COR-L47 (cell line): ENCODE measurements around the gene TMTC1.

Experiments
- DNase-seq: peaks from one replicate; lab custom pipeline; 2025; lab: John Stamatoyannopoulos, UW

TMTC1 gene

DNA sequence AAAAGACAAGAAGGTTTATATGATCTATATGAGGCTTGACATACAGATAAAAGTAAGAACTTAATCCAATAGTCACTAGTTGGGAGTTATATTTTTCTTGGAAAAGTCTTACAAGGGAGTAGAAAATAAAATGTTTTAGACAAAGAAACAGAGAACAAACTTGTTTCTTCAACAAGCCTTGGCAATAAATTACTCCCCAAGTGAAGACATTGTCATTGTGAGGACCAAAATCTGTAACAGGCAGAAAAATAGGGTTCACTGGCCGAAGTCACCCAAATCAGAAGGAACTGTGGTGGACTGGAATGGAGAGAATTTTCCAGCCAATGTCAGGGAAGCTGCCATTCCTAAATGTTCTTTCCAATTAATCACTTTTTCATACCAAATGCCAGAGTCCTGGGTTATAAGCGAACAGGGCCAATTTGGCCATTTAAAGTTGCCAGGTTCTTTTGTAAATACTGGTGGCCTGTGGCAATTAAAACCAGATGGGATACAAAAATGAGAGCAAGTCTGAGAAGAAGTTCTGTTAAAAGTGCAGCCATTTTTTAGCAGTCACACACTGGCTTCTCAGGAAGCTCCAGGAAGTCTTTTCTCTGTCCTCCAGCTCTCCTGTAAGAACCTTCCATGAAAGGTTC is 168.9 kb downstream of the TMTC1 start:
- DNase-seq: no peak

DNA sequence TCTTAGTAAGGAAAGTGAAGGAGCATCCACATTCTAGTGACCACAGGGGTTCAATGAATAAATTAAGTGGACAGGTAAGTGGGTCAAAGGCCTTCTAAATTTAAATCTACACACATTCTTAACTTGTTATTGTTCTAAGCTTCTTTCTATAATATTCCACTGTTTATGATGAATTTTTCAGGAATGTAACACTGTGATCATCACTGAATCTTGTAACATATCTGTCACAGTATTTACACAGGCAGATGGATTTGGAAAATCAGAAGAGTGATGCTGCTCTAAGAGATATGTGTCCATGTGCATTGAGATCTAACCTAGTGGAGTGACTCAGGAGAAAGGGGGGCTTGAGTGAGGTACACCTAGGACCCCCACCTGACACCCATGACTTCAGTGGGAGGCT is 170.8 kb downstream of the TMTC1 start:
- no peak for DNase-seq

- no peak for DNase-seq
These were observed 171.8 kb downstream of the TMTC1 start for GRCh38 chr12:29611906-29612305.

DNA sequence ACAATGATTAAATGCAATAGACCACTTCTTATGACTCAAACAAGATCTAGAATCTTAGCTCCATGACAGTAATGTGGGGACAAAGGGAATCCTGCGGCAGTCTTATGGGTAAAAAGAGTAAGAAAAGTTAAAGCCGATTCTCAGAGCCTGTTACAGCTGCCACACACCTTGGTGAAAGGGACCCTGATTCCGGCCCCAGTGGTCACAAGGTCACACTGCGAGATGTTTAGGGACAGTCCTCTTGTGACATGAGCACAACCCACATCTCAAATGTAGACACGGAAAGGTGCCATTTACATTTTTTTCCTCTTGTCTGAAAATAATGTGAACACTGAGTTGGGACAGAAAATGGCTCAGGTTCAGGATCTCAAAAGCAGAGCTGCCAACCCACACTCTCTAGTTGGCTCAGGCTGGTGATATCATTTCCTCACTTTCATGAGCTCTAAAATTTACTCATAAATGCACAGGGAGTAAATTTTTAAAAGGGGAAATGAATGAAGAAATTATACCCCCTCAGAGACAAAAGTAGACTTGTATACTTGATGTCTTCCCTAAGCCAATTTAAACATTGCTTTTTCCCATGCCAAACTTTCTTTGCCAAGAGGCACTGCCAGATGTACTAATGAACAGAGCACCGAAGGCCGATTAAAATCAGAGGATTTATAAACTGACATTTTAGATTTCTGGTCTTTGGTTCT is 173.1 kb downstream of the TMTC1 start:
- no peak for DNase-seq

DNA sequence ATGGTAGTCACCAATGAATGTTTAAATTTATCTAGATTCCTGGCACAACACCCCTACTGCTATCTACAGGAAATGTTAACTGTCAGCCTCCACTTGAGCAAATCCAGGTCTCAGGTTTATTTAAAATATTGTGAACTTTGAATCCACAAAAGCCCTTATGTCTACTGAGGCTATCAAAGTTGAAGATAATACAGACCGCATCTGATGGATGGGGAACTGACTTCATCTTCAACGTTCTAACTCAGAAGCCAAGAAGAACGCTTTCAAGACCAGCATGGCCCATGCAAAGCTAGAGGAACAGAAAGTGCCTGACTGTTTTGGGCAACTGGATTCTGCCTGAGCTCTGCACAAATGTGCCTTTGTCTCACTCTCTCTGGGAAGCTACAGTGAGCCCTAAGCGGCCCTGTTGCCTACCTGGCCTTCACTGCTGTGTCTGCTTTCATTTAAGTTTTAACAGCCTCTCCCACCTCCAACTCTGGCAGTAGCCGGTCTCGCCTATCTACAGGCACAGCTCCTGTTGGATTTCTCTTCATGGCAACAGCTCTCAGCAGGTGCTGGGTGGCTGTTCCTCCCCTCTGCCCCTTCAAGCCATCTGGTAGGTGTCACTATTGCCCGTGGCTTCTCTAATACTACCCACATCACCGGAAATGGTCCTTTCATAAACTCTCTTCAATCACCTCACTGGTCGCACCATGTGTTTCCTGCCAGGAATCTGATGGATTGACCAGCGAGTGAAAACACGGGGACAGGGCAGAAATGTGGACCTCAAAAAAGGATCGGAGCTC is 174.1 kb downstream of the TMTC1 start:
- no peak for DNase-seq

DNA sequence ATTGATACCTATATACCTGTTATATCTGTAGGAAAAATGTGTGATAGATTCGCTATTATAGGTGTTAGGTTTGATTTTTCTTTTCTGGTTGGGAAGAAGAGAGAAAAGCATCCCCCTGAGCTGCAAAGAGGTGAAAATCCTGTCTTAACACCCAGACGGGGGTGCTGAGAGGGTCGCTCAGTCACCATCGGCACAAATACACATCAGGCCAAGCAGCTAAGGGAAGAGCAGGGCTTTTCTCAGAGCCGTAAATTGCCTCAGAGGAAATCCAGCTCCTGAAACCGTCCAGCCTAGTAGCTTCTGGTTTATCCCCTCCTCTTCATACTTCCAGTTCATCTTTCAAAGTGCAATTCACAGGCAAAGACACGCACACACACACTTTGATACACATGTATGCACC is 175.2 kb downstream of the TMTC1 start:
- DNase-seq: no peak

GRCh38 chr12:29599381-29599780 is 184.4 kb downstream of the TMTC1 start:
- no peak for DNase-seq

DNA sequence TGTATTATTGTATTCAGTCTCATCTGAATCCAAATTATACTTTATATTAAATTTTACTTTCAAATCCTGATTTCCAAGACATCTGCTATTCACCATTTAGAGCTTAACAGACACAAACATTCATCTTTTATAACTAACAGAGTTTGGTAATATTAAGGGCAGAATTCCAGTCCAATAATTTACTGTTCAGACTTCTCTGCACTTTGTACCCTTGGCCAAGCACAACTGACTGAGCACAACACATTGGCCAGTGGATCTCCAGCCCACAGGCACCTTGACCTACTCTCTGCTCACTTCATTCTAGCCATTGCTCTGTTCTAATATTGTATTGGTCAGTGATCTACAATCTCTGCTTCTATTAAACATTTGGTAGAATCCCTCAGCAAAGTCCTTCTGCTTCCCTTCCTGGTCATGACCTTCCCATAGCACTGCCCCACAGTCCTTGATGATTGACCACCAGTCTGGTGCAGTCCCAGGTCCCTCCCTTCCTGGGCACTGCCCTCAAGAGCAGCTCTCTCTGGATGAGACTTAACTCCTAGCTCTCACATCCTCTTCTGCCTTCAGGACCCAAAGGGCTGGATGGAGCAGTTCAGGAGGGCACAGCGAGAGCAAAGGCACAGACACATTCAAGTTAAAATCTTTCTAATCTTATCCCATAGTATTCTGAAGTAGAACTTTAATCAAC is 188.5 kb downstream of the TMTC1 start:
- DNase-seq: no peak

DNA sequence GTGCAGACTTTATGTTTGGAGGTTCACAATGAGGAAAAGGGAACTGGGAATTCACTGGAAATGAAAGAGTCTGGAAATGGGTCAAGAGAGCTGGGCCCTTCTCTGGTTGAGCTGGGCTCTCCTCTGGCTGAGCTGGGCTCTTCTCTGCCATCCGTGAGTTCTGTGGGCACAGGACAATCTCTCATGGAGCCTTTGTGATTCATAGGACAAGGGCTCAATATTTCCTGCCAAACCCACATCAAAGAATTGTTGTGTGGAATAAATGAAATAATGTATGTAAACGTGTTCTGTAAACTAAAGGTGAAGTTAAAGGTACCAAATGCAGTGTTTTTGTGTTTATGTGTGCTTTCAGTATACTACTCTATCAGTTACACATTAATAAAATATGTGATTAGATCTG is 190.7 kb downstream of the TMTC1 start:
- DNase-seq: no peak

- DNase-seq: no peak
These were observed 192.4 kb downstream of the TMTC1 start for GRCh38 chr12:29591140-29592020.

GRCh38 chr12:29589851-29590250 is 193.9 kb downstream of the TMTC1 start:
- no peak for DNase-seq

DNA sequence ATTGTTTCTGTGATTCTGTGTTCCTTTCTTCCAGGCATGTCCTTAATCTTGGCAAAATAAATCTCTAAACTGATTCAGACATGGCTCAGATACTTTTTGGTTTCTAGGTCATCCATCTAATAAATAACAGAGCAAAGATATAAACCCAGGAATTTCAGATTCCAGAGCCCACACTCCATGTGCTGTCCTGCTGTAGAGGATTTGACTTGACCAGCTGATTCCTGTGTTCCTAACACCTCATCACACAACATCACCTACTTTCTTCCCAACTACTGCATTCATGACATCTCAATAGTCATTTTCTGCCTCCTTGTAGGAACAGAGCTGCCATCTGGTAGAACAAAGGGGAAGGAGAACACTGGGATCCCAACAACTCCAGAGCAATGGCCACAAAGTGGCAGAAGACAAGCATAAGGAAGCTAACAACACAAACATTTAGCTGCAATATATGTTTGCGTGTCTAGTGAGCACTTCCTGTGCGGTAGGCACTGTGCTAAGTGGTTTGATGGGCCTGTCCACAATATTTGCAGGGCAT is 194.4 kb downstream of the TMTC1 start:
- no peak for DNase-seq

DNA sequence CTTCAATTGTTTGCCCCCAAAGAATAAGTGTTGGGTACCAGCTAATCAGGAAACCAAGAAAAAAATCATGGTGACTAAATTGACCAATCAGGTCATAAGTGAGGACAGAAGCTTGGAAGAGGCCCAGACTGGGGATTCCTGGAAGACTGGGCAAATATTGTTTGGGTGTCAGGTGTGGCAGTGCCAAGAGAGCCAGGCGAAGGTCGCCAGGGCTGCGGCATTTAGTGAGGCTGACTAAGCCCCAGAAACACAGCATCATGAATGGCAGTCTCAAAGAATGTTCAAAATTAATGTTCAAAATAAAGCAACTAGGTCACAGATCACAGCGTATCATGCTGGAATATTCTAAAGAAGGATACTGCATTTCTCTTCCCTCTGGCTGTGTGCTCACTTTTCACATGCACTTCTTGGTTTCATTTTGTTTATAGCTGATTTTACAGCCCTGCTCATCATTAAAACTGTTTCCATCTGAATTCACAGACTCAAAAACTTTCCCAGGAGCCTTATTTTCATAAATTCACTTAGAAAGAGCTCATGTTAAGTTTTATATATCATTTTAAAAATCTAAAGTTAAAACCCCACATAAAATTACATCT is 201.0 kb downstream of the TMTC1 start:
- no peak for DNase-seq

- no peak for DNase-seq
These were observed 201.6 kb downstream of the TMTC1 start for GRCh38 chr12:29582146-29582545.

GRCh38 chr12:29581631-29582030 is 202.1 kb downstream of the TMTC1 start:
- no peak for DNase-seq

DNA sequence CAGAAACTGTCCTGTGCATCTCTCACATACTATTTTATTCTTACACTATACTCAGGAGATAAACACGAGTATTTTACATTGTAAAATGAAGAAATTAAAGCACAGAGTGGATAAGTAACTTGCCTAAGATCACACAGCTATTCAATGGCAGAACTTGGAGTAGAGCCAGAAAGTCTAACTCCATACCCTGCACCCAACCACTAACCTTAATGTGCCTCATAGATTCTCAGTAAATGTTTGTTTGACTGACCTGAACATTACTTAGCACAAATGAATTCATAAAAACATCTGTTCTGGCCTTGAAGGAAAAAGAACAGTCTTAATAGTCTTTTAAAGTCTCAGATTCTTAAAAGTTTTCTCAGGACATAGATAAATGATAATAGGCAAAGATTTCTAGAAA is 202.8 kb downstream of the TMTC1 start:
- DNase-seq: no peak

DNA sequence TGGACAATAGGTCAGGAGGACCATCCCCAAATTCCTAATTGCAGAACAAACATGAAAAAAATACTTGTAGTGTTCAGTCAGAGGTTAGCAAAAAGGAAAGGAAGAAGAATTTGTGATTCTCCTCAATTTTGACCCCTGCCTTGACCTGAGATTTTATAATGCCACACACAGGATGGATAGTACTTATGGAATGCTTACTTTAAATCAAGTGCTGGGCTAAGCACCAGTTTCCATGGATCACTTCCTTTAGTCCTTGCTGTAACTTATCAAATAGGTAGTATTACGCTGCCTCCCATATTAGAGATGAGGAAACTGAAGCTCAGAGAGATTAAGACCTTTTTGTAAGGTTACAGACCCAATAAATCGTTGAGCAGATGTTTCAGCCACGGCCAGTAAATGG is 205.0 kb downstream of the TMTC1 start:
- no peak for DNase-seq

GRCh38 chr12:29578070-29578469 is 205.7 kb downstream of the TMTC1 start:
- no peak for DNase-seq

DNA sequence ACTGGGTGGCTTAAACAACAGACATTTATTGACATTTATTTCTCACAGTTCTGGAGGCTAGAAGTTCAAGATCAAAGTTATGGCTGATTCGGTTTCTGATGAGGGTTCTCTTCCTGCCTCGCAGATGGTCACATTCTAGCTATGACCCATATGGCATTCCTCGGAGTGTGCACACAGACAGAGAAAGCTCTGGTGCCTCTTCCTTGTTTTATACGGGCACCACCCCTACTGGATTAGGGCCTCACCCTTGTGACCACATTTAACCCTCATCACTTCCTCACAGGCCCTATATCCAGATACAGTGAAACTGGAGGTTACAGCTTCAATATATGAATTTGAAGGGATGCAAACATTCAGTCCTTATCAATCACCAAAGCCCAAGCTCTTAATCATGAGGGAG is 209.2 kb downstream of the TMTC1 start:
- DNase-seq: no peak

DNA sequence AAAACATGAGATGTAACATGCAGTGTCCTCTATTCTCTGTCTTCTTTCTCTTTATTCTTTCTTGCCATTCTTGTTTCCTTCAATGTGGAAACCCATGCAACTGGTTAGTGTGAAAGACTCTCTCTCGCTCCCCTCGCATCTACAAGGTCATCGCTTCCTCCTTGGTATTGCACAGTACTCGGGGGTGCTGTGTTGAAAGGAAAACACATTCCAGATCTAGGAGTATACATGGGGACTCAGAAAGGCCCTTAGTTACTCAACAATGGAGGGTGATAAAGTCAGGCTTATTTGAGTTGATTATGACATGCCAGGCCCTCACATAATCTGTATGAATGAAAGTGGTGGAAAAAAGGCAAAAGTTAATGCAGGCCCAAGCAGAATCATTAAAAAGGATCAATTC is 210.8 kb downstream of the TMTC1 start:
- no peak for DNase-seq

DNA sequence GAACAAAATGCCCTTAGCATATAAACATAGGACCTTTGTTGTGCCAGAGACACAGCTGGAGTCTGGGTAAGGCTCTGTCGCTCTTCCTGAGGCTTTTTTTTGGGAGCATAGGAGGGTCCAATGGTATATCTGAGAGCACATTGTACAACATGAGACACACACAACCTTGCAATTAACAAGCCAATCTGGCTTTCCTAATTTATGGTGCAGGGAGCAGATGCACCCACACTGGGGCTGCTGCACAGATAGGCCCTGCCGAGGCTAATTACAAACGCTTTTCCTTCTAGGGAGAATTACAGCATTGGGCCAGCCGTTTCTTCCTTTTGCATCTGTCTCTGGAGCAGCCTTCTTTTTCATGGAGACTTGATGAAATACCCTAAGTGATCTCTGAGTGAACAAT is 211.3 kb downstream of the TMTC1 start:
- DNase-seq: no peak
